22Rv1 (cell line): Measurements from ENCODE around the gene IKZF5.

Experiments used
- H3K27ac ChIP-seq: fragments of 450-650 bp; 2 replicates; pipeline ENCODE4 v1.5.1; 2017
- ZFX ChIP-seq: fragments of 450-650 bp; IDR thresholded peaks from 2 replicates; pipeline ENCODE4 v1.6.1; 2017; ENCODE audit warnings: antibody characterized with exemption, borderline replicate concordance
- TF ChIP-seq, protein P1 (sequence below): fragments of 450-650 bp; IDR thresholded peaks from 2 replicates; pipeline ENCODE4 v1.5.1; 2017; ENCODE audit warnings: mild to moderate bottlenecking

The IKZF5 gene

GRCh38 chr10:123024540-123024939 lies 15.9 kb upstream of the IKZF5 start:
- H3K27ac ChIP-seq, result no peak overlapping the region
- TF ChIP-seq ZFX, result no peak
- TF ChIP-seq, protein P1, sequence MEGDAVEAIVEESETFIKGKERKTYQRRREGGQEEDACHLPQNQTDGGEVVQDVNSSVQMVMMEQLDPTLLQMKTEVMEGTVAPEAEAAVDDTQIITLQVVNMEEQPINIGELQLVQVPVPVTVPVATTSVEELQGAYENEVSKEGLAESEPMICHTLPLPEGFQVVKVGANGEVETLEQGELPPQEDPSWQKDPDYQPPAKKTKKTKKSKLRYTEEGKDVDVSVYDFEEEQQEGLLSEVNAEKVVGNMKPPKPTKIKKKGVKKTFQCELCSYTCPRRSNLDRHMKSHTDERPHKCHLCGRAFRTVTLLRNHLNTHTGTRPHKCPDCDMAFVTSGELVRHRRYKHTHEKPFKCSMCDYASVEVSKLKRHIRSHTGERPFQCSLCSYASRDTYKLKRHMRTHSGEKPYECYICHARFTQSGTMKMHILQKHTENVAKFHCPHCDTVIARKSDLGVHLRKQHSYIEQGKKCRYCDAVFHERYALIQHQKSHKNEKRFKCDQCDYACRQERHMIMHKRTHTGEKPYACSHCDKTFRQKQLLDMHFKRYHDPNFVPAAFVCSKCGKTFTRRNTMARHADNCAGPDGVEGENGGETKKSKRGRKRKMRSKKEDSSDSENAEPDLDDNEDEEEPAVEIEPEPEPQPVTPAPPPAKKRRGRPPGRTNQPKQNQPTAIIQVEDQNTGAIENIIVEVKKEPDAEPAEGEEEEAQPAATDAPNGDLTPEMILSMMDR, result no peak

- H3K27ac ChIP-seq, result no peak overlapping the region
- TF ChIP-seq, protein P1, result peak; percentile 65
- TF ChIP-seq ZFX, result no peak
Observed at GRCh38 chr10:123021517-123021916, 12.9 kb upstream of the IKZF5 start.

GRCh38 chr10:123019941-123020703 lies 11.5 kb upstream of the IKZF5 start:
- H3K27ac ChIP-seq, result no peak overlapping the region
- TF ChIP-seq, protein P1, result no peak
- no peak for TF ChIP-seq ZFX

DNA sequence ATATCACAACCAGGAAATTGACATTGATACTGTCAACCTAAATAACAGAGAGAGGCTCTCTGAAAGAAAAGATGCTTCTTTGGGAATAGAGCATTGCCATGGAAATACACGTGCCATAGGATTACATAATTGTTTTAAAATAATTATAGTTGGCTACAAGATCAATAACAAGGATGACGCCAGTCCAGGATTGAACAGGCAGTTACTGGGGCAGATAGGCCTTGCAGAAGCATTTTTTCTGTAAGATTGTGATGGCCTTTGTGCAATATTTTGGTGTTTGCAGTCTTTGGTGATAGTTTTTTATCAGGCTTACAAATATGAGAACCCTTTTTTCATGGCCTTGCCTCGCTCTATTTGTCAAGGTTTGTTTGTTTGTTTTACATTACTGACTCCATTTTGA lies 10.7 kb upstream of the IKZF5 start:
- no peak overlapping the region for H3K27ac ChIP-seq
- no peak for TF ChIP-seq ZFX
- TF ChIP-seq, protein P1, result no peak

DNA sequence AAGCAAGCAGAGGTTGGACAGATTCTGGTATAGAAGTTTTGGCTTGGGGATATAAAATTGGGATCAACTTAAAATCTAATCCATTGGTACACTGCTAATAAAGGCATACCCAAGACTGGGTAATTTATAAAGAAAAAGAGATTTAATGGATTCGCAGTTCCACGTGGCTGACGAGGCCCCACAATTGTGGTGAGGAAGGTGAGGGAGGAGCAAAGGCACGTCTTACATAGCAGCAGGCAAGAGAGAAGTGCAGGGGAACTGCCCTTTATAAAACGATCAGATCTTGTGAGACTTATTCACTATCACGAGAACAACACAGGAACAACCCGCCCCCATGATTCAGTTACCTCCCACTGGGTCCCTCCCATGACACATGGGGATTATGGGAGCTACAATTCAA lies 9.9 kb upstream of the IKZF5 start:
- no peak for TF ChIP-seq ZFX
- TF ChIP-seq, protein P1, result no peak
- no peak overlapping the region for H3K27ac ChIP-seq

GRCh38 chr10:123017421-123018165 lies 9.0 kb upstream of the IKZF5 start:
- no peak for TF ChIP-seq ZFX
- TF ChIP-seq, protein P1, result no peak
- H3K27ac ChIP-seq, result no peak overlapping the region

DNA sequence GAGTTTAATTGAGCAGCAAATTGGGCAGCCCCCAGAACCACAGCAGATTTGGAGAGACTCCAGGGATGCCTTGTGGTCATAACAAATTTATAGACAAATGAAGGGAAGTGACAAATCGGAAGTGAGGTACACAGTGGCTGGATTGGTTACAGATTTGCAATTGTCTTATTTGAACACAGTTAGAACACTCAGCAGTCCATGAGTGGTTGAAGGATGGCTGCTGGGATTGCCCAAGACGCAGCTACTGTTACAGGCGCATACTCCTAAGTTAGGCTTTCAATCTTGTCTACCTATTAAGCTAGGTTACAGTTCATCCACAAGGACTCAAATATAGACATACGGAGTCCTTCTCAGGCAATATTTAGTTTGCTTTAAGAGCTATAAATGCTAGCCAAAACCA lies 7.6 kb upstream of the IKZF5 start:
- no peak overlapping the region for H3K27ac ChIP-seq
- TF ChIP-seq, protein P1, result no peak
- no peak for TF ChIP-seq ZFX
